ENCODE measurements around the gene CCSER1.

DNA sequence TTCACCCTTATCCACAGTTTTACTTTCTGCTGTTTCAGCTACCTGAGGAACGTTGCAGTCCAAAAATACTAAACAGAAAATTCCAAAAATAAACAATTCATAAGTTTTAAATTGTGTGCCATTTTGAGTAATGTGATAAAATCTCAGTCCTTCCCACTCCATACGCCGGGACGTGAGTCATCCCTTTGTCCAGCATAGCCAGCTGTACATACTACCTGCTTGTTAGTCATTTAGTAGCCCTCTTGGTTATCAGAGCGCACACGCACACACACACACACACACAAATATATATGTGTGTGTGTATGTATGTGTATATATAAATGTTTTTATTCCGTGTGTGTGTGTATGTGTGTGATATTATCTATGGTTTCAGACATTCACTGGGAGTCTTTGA, 4.8 kb upstream of the CCSER1 start:
- TF ChIP-seq, protein P1, sequence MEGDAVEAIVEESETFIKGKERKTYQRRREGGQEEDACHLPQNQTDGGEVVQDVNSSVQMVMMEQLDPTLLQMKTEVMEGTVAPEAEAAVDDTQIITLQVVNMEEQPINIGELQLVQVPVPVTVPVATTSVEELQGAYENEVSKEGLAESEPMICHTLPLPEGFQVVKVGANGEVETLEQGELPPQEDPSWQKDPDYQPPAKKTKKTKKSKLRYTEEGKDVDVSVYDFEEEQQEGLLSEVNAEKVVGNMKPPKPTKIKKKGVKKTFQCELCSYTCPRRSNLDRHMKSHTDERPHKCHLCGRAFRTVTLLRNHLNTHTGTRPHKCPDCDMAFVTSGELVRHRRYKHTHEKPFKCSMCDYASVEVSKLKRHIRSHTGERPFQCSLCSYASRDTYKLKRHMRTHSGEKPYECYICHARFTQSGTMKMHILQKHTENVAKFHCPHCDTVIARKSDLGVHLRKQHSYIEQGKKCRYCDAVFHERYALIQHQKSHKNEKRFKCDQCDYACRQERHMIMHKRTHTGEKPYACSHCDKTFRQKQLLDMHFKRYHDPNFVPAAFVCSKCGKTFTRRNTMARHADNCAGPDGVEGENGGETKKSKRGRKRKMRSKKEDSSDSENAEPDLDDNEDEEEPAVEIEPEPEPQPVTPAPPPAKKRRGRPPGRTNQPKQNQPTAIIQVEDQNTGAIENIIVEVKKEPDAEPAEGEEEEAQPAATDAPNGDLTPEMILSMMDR (IDR thresholded peaks at IDR 0.05), result no peak
- no peak for TF ChIP-seq EZH2 (IDR thresholded peaks at IDR 0.05; ENCODE audit: borderline replicate concordance, insufficient read depth, low read depth, low read length, poor library complexity, severe bottlenecking)

Measured in B cell (primary cell).